Effector memory CD4-positive, alpha-beta T cell (primary cell): ENCODE measurements around the gene PPP2R3A.

ENCODE experiments used
- DNase-seq, 3 donors: peaks; one replicate each; pipeline ENCODE4 v3.0.0-alpha.2; 2020
- H3K27ac ChIP-seq: 2 replicates; pipeline ENCODE4 v1.7.0; 2013; ENCODE audit warnings: mild to moderate bottlenecking, low read length, moderate library complexity; ENCODE audit not compliant: insufficient read depth, poor library complexity, severe bottlenecking
- H3K27me3 ChIP-seq: replicated peaks from 2 replicates; pipeline ENCODE4 v1.7.0; 2013; ENCODE audit warnings: mild to moderate bottlenecking, low read length; ENCODE audit not compliant: insufficient read depth, control insufficient read depth, poor library complexity, severe bottlenecking
- H3K36me3 ChIP-seq: 2 replicates; pipeline ENCODE4 v1.7.0; 2013; ENCODE audit warnings: mild to moderate bottlenecking, low read length, moderate library complexity; ENCODE audit not compliant: control insufficient read depth, insufficient read depth
- H3K4me1 ChIP-seq: 2 replicates; pipeline ENCODE4 v1.7.0; 2013; ENCODE audit warnings: low read length, mild to moderate bottlenecking; ENCODE audit not compliant: control insufficient read depth, insufficient read depth, poor library complexity, severe bottlenecking
- H3K4me3 ChIP-seq: 2 replicates; pipeline ENCODE4 v1.7.0; 2013; ENCODE audit warnings: low read length, low read depth, mild to moderate bottlenecking; ENCODE audit not compliant: insufficient read depth, poor library complexity, severe bottlenecking
- H3K9me3 ChIP-seq: 2 replicates; pipeline ENCODE4 v1.7.0; 2013; ENCODE audit warnings: mild to moderate bottlenecking, low read length, moderate library complexity; ENCODE audit not compliant: control insufficient read depth
- total RNA-seq, 3 donors: gene quantifications; one replicate each; lab custom pipeline; 2026; lab: John Stamatoyannopoulos, UW

The PPP2R3A gene
- total RNA-seq = 0.17 to 0.61 (median 0.58) reads per million in 3 donors

- peak; percentile 33 to 52 (median 42) for DNase-seq
- Histone ChIP-seq H3K4me1 (peaks cover 6% of the 10 kb centered on the region), H3K36me3 (no peaks in the 10 kb centered on the region), H3K27me3 (no peaks in the 10 kb centered on the region), H3K27ac (no peak within 1 kb of the TSS), H3K4me3 (peak within 1 kb of the TSS; percentile 64), H3K9me3 (no peaks in the 10 kb centered on the region)
Measured at GRCh38 chr3:135965506-135966270, at the start of gene PPP2R3A. Gene PPP2R3A, plus strand, starts transcription at chr3:135965728. Its CDS starts 35,771 bp downstream, at chr3:136001499.

- no peaks in the 10 kb centered on the region for H3K9me3 ChIP-seq
- no peaks in the 10 kb centered on the region for H3K4me1 ChIP-seq
- no peaks in the 10 kb centered on the region for H3K36me3 ChIP-seq
- DNase-seq = no peak
- H3K27me3 ChIP-seq = no peaks in the 10 kb centered on the region
- H3K27ac ChIP-seq = no peak overlapping the region
- H3K4me3 ChIP-seq = no peak overlapping the region
Measured at GRCh38 chr3:135916310-135916709, 49.2 kb upstream of the PPP2R3A start.

GRCh38 chr3:135917076-135917475 lies 48.5 kb upstream of the PPP2R3A start:
- no peaks in the 10 kb centered on the region for H3K4me1 ChIP-seq
- no peak overlapping the region for H3K4me3 ChIP-seq
- DNase-seq = no peak
- H3K36me3 ChIP-seq = no peaks in the 10 kb centered on the region
- H3K27ac ChIP-seq = no peak overlapping the region
- H3K27me3 ChIP-seq = no peaks in the 10 kb centered on the region
- no peaks in the 10 kb centered on the region for H3K9me3 ChIP-seq

GRCh38 chr3:135917927-135918597 lies 47.5 kb upstream of the PPP2R3A start:
- no peak overlapping the region for H3K4me3 ChIP-seq
- no peak for DNase-seq
- no peaks in the 10 kb centered on the region for H3K36me3 ChIP-seq

GRCh38 chr3:135918600-135918999 lies 46.9 kb upstream of the PPP2R3A start:
- H3K36me3 ChIP-seq = no peaks in the 10 kb centered on the region
- no peaks in the 10 kb centered on the region for H3K4me1 ChIP-seq
- no peaks in the 10 kb centered on the region for H3K27me3 ChIP-seq
- DNase-seq = no peak
- no peak overlapping the region for H3K4me3 ChIP-seq
- no peaks in the 10 kb centered on the region for H3K9me3 ChIP-seq
- no peak overlapping the region for H3K27ac ChIP-seq

More at GRCh38 chr3:135917927-135918597, 47.5 kb upstream of the PPP2R3A start:
- no peak overlapping the region for H3K27ac ChIP-seq
- no peaks in the 10 kb centered on the region for H3K9me3 ChIP-seq
- H3K4me1 ChIP-seq = no peaks in the 10 kb centered on the region
- H3K27me3 ChIP-seq = no peaks in the 10 kb centered on the region

GRCh38 chr3:135920275-135920674 lies 45.3 kb upstream of the PPP2R3A start:
- no peaks in the 10 kb centered on the region for H3K27me3 ChIP-seq
- no peak for DNase-seq
- H3K4me1 ChIP-seq = no peaks in the 10 kb centered on the region
- no peaks in the 10 kb centered on the region for H3K36me3 ChIP-seq
- H3K4me3 ChIP-seq = no peak overlapping the region
- no peak overlapping the region for H3K27ac ChIP-seq
- no peaks in the 10 kb centered on the region for H3K9me3 ChIP-seq

GRCh38 chr3:135922903-135923250 lies 42.7 kb upstream of the PPP2R3A start:
- H3K9me3 ChIP-seq = no peaks in the 10 kb centered on the region

GRCh38 chr3:135924506-135924905 lies 41.0 kb upstream of the PPP2R3A start:
- Histone ChIP-seq H3K4me3 (no peak overlapping the region), H3K9me3 (no peaks in the 10 kb centered on the region), H3K36me3 (no peaks in the 10 kb centered on the region), H3K27ac (no peak overlapping the region), H3K27me3 (no peaks in the 10 kb centered on the region), H3K4me1 (no peaks in the 10 kb centered on the region)
- DNase-seq = no peak

More at GRCh38 chr3:135922903-135923250, 42.7 kb upstream of the PPP2R3A start:
- H3K4me3 ChIP-seq = no peak overlapping the region
- H3K27ac ChIP-seq = no peak overlapping the region
- H3K36me3 ChIP-seq = no peaks in the 10 kb centered on the region
- no peaks in the 10 kb centered on the region for H3K27me3 ChIP-seq
- DNase-seq = no peak
- no peaks in the 10 kb centered on the region for H3K4me1 ChIP-seq

GRCh38 chr3:135926664-135927063 lies 38.9 kb upstream of the PPP2R3A start:
- H3K4me1 ChIP-seq = no peaks in the 10 kb centered on the region
- H3K36me3 ChIP-seq = no peaks in the 10 kb centered on the region
- no peak for DNase-seq
- H3K4me3 ChIP-seq = no peak overlapping the region
- H3K9me3 ChIP-seq = no peaks in the 10 kb centered on the region
- H3K27me3 ChIP-seq = no peaks in the 10 kb centered on the region
- no peak overlapping the region for H3K27ac ChIP-seq

GRCh38 chr3:135927155-135927554 lies 38.4 kb upstream of the PPP2R3A start:
- H3K27me3 ChIP-seq = no peaks in the 10 kb centered on the region
- no peaks in the 10 kb centered on the region for H3K4me1 ChIP-seq
- H3K9me3 ChIP-seq = no peaks in the 10 kb centered on the region
- DNase-seq = no peak
- no peak overlapping the region for H3K4me3 ChIP-seq
- H3K36me3 ChIP-seq = no peaks in the 10 kb centered on the region
- no peak overlapping the region for H3K27ac ChIP-seq
